GM13976 (cell line): ENCODE data around the gene TSG101.

Source experiments
- DNase-seq: peaks from one replicate; pipeline ENCODE4 v3.0.0; 2012; ENCODE audit warnings: low spot score
- in situ Hi-C: fragments of 300-500 bp; cut with MboI; formaldehyde crosslinking; loops from one replicate; pipeline ENCODE4 v1.12.0; 2022; ENCODE audit warnings: low sequenced_read_pairs, mixed read lengths, inconsistent platforms; ENCODE audit not compliant: unreplicated experiment
- TF ChIP-seq, protein P1 (sequence below): IDR thresholded peaks from 2 replicates; pipeline ENCODE4 v1.5.1; 2012; ENCODE audit warnings: borderline replicate concordance, mild to moderate bottlenecking; ENCODE audit not compliant: insufficient read depth; ENCODE audit errors: extremely low read depth, missing control alignments, control extremely low read depth

Gene TSG101

DNA sequence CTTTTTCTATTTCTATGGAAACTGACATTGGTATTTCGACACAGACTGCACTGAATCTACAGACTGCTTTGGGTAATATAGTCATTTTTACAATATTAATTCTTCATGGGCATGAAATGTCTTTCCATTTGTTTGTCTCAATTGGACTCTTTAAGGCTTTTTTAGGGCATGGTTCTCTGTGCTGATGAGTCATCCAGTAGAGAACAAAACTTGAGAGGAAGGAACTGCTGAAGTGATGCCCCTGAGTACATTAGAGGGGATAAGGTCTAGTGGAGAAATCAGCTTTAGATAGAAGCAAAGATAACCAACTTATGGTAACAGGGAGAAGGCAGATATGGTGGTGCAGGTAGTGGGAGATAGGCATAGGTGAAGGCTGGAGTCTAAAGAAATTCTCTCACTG is 25.1 kb downstream of the TSG101 start:
- in situ Hi-C loops: no loop called here
- TF ChIP-seq, protein P1, sequence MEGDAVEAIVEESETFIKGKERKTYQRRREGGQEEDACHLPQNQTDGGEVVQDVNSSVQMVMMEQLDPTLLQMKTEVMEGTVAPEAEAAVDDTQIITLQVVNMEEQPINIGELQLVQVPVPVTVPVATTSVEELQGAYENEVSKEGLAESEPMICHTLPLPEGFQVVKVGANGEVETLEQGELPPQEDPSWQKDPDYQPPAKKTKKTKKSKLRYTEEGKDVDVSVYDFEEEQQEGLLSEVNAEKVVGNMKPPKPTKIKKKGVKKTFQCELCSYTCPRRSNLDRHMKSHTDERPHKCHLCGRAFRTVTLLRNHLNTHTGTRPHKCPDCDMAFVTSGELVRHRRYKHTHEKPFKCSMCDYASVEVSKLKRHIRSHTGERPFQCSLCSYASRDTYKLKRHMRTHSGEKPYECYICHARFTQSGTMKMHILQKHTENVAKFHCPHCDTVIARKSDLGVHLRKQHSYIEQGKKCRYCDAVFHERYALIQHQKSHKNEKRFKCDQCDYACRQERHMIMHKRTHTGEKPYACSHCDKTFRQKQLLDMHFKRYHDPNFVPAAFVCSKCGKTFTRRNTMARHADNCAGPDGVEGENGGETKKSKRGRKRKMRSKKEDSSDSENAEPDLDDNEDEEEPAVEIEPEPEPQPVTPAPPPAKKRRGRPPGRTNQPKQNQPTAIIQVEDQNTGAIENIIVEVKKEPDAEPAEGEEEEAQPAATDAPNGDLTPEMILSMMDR: no peak
- no peak for DNase-seq

DNA sequence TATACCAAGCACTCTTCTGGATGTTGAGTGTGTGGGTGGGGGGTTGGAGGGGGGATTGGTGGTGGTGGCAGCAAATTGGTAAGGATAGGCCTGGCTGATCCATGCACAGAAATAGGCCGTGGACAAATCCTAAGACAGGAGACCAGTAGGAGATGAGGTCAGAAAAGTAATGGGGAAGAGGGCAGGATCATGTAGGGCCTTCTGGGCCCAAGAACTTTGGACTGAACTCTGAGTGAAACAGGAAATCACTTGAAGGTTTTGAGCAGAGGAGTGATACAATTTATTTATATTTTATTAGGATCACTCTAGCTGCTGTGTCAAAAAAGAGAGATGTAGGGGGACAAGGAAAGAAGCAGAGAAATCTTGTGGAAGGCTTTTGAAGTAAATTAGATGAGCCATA is 28.7 kb downstream of the TSG101 start:
- DNase-seq: no peak
- in situ Hi-C loops: no loop called here
- TF ChIP-seq, protein P1: no peak

DNA sequence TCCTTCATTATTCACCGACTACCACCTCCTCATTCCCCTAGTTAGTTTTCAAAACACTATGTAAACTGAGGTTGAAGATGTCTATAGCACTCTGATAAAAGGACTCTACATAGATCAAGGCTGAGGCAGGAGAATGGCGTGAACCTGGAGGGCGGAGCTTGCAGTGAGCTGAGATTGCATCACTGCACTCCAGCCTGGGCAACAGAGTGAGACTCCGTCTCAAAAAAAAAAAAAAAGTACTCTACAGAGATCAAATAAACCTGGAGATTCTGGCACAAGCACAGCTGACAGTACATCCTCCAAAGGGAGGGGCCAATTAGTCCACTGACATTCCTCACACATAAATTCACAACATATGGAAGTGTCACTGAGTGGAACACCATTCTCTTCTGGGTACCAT is 31.0 kb downstream of the TSG101 start:
- in situ Hi-C loops: no loop called here

DNA sequence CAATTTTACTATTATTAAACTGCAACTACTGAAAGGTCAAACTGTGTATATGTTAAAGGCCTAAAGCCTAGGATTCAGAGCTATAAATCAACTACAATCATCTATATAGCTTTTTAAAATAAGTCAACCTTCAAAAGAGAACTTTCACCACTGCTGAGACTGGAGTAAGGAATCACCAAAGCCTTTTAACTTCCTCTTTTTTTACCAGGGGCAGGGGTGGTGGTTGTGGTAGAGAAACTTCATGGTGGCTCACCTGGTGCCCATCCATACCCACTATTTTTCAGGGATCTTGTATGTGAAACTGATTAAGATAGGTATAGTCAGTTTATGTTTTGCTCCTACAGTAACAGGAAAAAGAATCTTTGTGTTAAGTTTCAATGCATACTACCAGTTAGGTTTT is 31.5 kb downstream of the TSG101 start:
- in situ Hi-C loops: no loop called here
- TF ChIP-seq, protein P1: no peak
- no peak for DNase-seq

More for the DNA sequence above, 31.0 kb downstream of the TSG101 start:
- TF ChIP-seq, protein P1: no peak
- no peak for DNase-seq

DNA sequence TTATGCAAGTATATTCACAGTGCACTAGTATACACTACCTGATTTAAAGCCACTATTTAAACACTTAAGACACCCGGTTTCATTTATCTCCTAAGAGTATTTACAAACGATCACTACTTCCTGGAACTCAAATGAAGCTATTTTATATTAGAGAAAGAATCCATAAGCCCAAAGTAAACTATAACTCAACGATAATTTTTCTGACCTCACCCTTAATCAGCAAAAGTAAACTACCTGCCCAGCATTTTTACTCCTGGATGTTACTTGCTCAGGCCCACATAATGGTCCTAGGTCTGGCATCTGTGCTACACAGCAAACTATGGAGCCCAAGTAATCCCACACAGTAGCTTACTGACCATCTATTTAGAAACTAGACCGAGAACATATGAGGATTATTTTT is 33.4 kb downstream of the TSG101 start:
- in situ Hi-C loops: no loop called here
- TF ChIP-seq, protein P1: no peak
- no peak for DNase-seq

DNA sequence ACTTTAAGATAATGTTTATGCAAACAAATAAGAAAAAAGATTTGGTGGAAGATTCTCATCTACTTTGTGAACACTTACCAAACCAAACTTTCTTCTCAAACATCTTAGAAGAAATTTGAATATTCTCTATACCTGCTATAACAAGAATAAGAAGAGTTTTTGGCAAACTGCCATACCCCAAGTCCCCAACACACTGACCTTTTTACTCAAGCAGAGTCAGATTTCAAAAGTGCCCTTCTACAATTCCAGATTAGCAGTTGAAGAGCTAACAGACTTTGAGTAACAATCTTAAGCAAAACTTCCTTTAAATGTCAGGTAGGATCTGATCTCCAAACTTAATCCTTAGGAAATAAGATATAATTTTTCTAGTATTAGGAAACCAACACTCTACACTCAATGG is 33.9 kb downstream of the TSG101 start:
- in situ Hi-C loops: no loop called here
- TF ChIP-seq, protein P1: no peak
- DNase-seq: no peak

DNA sequence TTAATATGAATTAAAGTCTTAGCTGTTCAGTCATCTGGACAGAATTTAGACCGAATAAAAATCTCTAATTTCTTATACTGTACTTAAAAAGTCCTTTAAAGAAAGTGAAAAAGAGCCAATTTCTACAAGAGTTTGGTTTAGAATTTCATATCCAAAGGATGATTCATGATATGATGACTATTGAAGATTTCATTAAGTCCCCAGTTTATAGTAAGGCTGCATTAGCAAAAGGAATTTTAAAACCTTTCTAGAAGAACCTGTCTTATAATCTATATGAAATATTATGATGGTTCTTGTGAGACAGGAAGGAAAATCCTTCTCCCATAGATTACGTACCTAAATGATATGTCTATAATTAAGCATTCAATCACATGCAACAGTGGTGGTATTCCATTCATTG is 34.8 kb downstream of the TSG101 start:
- in situ Hi-C loops: no loop called here
- DNase-seq: no peak
- TF ChIP-seq, protein P1: no peak
